ENCODE measurements around the gene HMGB4. TPM values are rescaled to one million over a fixed set of nuclear protein-coding genes. Genes with fewer than 3 reads are reported as not detected.

Gene HMGB4
- total RNA-seq, 1 donor from 2014 or later: not detected

DNA sequence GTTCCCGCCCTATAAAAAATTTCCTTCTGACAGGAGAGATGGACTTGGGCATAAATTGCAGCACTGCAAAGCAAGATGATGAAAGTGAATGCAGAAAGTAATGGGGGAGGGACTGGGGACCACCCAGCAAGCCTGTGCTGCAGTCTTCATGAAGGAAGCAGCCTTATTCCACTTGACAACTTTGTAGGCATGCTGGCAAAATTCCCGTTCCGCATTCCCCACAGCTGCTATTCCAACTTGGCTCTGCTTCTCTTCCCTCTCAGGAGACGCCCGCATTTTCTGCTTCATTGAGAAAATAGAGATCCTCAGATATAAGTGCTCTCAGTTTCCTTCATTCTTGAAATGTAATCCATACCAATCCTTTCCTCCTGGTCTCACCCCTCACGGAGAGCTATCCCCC, 2.4 kb downstream of the HMGB4 start:
- H3K9me3 Mint-ChIP-seq: no peaks in the 10 kb centered on the region
- H3K4me1 Mint-ChIP-seq (ENCODE audit: unreplicated experiment): no peaks in the 10 kb centered on the region
- no peak overlapping the region for H3K4me3 Mint-ChIP-seq
- no peaks in the 10 kb centered on the region for H3K36me3 Mint-ChIP-seq
- H3K27me3 Mint-ChIP-seq: peaks cover 8% of the 10 kb centered on the region
- no peak overlapping the region for H3K27ac Mint-ChIP-seq
- TF ChIP-seq, protein P1, sequence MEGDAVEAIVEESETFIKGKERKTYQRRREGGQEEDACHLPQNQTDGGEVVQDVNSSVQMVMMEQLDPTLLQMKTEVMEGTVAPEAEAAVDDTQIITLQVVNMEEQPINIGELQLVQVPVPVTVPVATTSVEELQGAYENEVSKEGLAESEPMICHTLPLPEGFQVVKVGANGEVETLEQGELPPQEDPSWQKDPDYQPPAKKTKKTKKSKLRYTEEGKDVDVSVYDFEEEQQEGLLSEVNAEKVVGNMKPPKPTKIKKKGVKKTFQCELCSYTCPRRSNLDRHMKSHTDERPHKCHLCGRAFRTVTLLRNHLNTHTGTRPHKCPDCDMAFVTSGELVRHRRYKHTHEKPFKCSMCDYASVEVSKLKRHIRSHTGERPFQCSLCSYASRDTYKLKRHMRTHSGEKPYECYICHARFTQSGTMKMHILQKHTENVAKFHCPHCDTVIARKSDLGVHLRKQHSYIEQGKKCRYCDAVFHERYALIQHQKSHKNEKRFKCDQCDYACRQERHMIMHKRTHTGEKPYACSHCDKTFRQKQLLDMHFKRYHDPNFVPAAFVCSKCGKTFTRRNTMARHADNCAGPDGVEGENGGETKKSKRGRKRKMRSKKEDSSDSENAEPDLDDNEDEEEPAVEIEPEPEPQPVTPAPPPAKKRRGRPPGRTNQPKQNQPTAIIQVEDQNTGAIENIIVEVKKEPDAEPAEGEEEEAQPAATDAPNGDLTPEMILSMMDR (conservative IDR thresholded peaks at IDR 0.05): no peak
- DNase-seq (ENCODE audit: extremely low spot score, unreplicated experiment): no peak

DNA sequence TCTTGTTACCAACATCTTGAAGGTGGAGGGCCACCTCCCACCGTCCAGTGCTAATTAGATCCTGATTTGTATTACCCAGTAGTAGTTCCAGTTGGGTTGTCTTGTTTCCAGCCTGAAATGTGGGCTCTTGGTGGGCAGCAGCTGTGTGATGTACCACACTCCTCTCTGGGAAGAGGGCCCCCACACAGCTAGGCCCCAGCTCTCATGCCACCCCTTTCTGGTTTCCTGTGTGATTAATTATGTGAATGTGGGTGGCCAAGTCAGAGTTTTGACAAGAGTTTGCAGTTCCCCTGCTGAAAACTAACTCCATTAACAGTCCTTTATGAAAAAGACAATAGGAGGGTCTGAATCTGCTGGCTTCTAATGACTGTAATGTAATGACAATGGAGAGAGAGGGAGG, 3.8 kb downstream of the HMGB4 start:
- TF ChIP-seq, protein P1 (conservative IDR thresholded peaks at IDR 0.05): no peak
- no peak for DNase-seq (ENCODE audit: extremely low spot score, unreplicated experiment)
- Mint-ChIP-seq H3K36me3 (no peaks in the 10 kb centered on the region), H3K27me3 (peaks cover 8% of the 10 kb centered on the region), H3K4me1 (ENCODE audit: unreplicated experiment) (no peaks in the 10 kb centered on the region), H3K4me3 (no peak overlapping the region), H3K9me3 (no peaks in the 10 kb centered on the region), H3K27ac (no peak overlapping the region)

DNA sequence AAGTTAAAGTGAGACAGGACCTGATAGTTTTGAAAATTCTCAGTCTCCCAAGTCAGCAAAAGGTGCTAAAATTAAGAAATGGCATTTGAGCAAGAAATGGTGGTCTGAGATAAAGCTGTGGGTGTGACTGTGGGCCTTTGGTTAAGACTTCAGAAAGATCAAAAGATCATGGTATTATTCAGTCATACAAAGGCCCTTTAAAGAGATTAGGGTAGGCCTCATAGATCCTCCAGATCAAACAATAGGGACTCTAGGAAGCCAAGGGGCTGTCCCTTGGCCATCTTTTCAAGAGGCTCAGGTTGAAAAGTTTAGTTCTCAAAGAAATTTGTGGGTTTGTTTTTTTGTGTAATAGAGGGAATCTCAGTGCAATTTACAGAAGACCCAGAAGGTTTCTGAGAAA, 8.4 kb downstream of the HMGB4 start:
- no peak overlapping the region for H3K27ac Mint-ChIP-seq
- H3K9me3 Mint-ChIP-seq: peaks cover 5% of the 10 kb centered on the region
- H3K36me3 Mint-ChIP-seq: no peaks in the 10 kb centered on the region
- H3K27me3 Mint-ChIP-seq: peaks cover 16% of the 10 kb centered on the region
- H3K4me3 Mint-ChIP-seq: no peak overlapping the region
- no peaks in the 10 kb centered on the region for H3K4me1 Mint-ChIP-seq (ENCODE audit: unreplicated experiment)
- TF ChIP-seq, protein P1 (conservative IDR thresholded peaks at IDR 0.05): no peak
- DNase-seq (ENCODE audit: extremely low spot score, unreplicated experiment): no peak

DNA sequence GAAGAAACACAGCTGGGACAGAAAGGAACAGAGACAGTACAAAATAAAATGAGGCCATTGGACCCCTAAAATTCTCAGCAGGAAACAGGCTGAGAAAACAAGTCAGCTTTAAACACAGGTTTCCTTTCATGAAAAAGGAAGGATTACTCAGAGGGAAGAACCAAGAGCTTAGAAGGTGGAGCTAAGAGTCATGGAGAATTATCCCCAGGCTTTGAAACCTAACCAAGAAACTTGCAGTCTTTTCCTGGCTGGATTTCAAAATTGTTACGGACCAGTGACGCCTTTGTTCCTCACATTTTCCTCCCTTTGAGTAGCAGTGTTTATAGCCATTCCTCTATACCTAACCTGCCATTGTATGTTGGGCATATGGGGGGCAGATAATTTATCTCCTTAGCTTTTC, 8.8 kb downstream of the HMGB4 start:
- Mint-ChIP-seq H3K27ac (no peak overlapping the region), H3K4me3 (no peak overlapping the region), H3K27me3 (peaks cover 15% of the 10 kb centered on the region), H3K9me3 (peaks cover 5% of the 10 kb centered on the region), H3K4me1 (ENCODE audit: unreplicated experiment) (no peaks in the 10 kb centered on the region), H3K36me3 (no peaks in the 10 kb centered on the region)
- no peak for DNase-seq (ENCODE audit: extremely low spot score, unreplicated experiment)
- TF ChIP-seq, protein P1 (conservative IDR thresholded peaks at IDR 0.05): no peak

DNA sequence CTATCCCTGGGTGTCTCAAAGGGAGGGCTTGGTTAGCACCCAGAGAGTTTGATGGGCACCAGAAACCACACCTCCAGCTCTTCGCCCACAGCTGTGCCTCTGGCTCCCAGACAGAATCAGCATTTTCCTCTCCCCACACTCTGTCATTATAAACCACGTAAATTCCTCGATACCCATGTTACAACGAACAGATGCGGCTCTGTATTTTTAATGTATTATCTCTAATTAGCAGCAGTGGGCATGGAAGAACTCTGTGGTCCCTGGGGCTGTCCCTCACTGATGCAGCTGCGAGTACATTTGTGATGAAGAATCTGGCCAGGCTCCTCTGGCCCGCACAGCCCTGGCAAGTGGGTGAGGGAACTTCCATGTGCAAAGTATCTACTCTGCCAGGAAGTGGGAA, 10.8 kb downstream of the HMGB4 start:
- no peak for DNase-seq (ENCODE audit: extremely low spot score, unreplicated experiment)
- H3K36me3 Mint-ChIP-seq: no peaks in the 10 kb centered on the region
- H3K4me1 Mint-ChIP-seq (ENCODE audit: unreplicated experiment): no peaks in the 10 kb centered on the region
- peaks cover 15% of the 10 kb centered on the region for H3K27me3 Mint-ChIP-seq
- H3K27ac Mint-ChIP-seq: no peak overlapping the region
- TF ChIP-seq, protein P1 (conservative IDR thresholded peaks at IDR 0.05): no peak
- peaks cover 5% of the 10 kb centered on the region for H3K9me3 Mint-ChIP-seq
- no peak overlapping the region for H3K4me3 Mint-ChIP-seq

DNA sequence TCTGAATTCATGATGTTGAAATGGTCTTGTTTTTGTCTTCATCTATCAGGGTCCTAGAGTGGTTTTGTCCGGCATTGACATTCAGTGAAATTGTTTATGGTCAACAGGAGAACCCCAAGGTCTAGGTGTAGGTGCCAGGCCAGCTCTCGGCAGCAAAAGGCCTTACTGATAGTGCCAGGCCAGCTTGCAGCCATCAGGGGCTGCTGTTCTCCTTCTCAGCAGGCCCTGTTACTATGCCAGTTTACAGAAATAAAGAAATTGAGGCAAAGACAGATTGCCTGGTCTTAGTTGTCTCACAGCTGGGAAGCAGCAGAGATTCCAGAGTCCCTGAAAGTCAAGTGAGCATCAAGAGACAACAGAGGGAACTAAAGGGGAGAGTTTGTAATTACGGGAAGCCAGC, 12.0 kb downstream of the HMGB4 start:
- TF ChIP-seq, protein P1 (conservative IDR thresholded peaks at IDR 0.05): no peak
- H3K36me3 Mint-ChIP-seq: no peaks in the 10 kb centered on the region
- no peak overlapping the region for H3K4me3 Mint-ChIP-seq
- no peaks in the 10 kb centered on the region for H3K4me1 Mint-ChIP-seq (ENCODE audit: unreplicated experiment)
- peaks cover 5% of the 10 kb centered on the region for H3K9me3 Mint-ChIP-seq
- H3K27ac Mint-ChIP-seq: no peak overlapping the region
- DNase-seq (ENCODE audit: extremely low spot score, unreplicated experiment): no peak
- H3K27me3 Mint-ChIP-seq: peaks cover 15% of the 10 kb centered on the region
